ENCODE results near the gene NOTUM.
A peak's percentile ranks its signal among the peaks of the same experiment; 100 is the strongest.

Gene NOTUM

GRCh38 chr17:81977211-81977808 is 16.3 kb upstream of the NOTUM start, which contains the start of gene ASPSCR1:
TSS of gene ASPSCR1 (plus strand) at chr17:81977629. CDS start at chr17:81977647, 18 bp downstream.
- peak; percentile 93 for DNase-seq

DNA sequence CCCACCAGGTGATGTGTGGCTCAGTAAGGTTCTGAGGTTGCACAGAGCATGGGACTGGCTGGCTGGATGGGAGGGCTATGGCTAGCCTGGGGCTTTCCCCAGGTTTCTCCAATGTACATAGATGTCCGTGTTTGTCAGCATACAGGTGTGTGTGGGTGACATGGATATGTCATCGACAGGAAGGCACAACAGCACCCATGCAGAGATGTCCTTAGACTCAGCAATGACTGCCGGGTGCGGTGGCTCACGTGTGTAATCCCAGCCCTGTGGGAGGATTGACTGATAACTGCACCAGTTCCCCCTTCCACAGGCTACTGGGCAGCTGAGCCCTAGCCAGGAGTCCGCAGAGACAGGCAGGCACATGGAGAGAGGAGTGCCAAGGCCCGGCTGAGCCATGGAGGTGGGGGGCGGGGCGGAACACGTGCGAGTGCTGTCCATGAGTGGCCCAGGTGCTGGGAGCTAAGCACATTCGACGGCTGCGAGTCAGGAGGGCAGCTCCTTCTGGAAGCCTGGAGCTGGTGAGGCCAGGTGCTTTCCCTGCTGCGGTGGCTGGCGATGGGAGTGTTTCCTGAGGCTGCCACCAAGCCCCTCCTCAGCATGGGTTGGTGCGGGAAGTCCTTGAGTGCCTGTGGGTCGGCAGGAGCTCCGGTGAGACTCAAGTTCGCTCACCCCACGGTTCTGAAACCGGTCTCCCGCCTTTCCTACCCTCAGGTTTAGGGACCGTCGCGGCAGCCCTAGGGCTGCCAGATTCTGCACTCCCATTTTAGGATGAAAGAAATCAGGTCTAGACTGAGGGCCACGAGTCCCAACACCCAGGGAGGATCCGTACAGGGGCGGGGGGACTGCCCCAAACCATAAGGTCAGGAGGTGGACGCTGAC is 15.6 kb upstream of the NOTUM start:
- DNase-seq: peak; percentile 66

GRCh38 chr17:81973432-81973831 is 12.4 kb upstream of the NOTUM start:
- no peak for DNase-seq

DNA sequence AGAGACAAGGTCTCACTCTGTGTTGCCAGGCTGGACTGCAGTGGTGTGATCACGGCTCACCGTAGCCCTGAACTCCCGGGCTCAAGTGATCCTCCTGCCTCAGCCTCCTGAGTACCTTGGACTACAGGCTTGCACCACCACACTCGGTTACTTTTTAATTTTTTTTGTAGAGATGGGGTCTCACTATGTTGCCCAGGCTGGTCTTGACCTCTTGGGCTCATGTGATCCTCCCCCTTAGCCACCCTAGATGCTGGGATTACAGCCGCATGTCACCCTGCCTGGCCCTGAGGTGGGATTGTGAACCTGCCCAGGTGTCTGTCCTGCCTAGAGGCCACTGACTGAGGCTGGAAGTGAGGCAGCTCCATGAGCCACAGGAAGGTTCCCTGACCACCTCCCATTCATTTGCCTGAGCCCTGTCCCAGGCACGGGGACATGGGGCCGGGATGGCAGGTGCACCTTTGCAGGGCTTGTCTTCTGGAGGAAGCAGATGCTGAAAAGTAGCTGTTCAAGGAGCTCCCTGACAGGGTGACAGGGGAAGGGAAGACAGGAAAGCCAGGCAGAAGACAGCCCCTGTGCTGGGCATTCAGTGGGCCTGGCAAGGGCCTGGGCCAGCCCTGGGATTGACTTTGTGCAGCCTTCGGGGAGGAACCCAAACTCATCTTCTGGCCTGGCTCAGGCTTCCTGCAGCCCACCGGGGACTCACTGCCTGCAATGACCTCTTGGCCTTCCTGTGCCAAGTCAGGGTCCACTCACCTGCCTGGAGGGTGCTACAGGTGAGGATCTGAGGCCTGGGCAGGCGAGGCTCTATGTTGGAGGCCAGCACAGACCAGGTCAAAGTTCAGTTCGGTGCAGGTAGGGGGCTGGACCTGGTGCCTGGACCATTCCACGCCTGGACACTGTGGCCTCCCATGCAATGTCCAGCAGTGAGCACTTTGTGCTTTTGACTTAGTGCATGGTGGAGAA is 8.1 kb upstream of the NOTUM start:
- DNase-seq: no peak

GRCh38 chr17:81968396-81968745 is 7.4 kb upstream of the NOTUM start:
- DNase-seq: no peak

DNA sequence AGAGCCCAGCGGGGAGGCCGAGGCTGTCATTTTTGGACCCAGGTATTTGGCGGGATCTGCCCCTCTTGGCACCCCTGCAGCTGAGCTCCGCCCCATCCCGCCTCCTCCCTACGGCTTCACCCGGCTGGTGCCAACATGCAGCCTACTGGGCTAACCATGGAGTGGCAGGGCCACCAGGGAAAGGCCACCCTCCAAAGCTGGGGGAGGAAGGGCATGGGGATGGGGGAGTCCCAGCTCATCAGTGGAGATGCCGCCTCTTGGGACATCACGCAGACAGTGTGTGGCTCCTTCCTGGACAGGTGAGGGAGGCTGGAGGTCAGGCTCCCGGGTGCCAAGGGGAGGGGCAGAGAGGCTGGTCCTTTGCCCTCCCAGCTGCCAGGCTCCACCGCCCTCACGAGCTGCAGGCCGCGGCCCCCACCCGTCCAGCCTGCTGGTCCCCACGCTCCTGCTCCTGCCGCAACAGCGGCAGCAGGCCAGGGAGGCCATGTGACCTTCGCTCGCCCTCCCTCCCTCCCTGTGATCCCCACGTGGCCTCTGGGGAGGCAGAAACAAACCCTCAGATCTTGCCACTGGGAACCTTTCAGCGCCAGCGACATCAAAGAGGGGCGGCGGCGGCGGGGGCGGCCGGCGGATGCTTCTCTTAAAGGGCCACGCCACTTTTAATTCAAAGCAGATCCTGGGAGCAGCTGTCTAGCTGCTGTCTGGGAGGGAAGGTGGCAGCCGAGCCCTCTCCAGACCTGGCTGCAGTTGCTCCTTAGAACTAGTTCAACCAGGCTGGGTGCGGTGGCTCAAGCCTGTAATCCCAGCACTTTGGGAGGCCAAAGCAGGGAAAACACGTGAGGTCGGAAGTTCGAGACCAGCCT is 6.8 kb upstream of the NOTUM start:
- DNase-seq: peak; percentile 96

DNA sequence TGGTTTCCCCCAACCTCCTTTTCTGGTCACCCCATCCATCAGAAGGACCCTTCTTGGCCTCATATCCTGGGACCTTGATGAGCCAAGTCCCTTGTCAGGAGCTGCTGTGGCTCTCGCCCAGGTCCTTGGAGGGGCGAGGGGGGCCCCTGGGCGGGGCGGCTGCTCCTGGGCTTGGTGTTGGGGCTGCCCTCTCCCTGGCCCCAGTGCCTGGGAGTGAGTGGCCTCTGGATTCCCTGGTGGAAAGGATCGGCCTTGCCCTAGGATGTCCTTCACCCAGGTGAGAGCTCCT is 6.2 kb upstream of the NOTUM start:
- DNase-seq: no peak

DNA sequence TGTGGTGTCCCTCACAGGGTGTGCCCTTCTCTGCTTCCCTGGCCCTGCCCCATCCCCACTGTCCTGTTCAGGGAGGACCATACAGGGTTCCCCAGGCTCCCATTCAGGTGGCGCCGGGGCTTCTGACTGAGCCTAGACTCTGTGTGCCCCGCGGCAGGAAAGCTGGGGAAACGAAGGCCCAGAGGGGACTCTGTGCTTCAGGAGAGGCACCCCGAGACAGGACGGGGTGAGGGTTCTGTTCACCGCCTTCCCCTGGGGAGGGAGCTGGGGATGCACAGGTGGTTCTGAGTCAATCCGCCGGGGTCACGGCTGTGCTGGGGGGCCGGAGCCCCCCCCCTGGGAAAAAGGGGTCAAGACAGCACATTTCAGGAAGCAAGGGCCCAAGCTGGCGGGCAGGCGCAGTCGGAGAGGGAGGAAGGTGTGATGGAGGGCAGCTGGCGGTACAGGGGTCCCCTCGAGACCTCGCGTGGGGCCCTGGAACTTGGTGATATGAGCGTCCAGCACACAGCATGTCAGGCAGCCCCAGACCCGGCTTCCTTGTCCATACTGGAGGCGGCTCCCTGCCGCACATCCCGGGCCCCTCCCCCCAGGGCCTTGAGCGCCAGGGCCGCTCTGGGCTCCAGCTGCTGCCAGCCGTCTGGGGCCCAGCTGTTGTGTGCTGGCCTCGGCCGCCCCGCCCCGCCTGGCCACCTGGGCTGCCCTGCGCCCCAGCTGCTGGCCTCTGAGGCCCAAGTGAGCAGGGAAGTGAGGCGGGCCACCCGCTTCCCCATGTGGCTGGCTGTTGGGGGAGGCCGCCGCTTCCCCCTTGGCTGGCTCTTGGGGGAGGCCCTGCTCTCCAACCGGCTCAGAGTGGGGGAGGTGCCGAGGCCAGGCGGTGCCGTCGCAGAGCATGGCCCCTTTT is 5.6 kb upstream of the NOTUM start:
- DNase-seq: peak; percentile 96

GRCh38 chr17:81964081-81964849 is 3.3 kb upstream of the NOTUM start:
- DNase-seq: no peak

- no peak for DNase-seq
Measured at GRCh38 chr17:81962499-81963441, 1.8 kb upstream of the NOTUM start.

- DNase-seq: no peak
Measured at GRCh38 chr17:81961521-81962498, 823 bp upstream of the NOTUM start.

- DNase-seq: peak; percentile 41
Measured at GRCh38 chr17:81960130-81960958, 643 bp downstream of the NOTUM start.

GRCh38 chr17:81959362-81960129 is 1.4 kb downstream of the NOTUM start:
- peak; percentile 80 for DNase-seq

GRCh38 chr17:81958633-81959342 is 2.2 kb downstream of the NOTUM start:
- DNase-seq: peak; percentile 36

GRCh38 chr17:81957691-81958432 is 3.1 kb downstream of the NOTUM start:
- DNase-seq: no peak

Measured in NCI-H82 (cell line).